Smooth muscle cell (in vitro differentiated cells): Measurements from ENCODE around the gene GGN. TPM values are rescaled to one million over a fixed set of nuclear protein-coding genes. Genes with fewer than 3 reads are reported as not detected.

ENCODE experiments used
- DNase-seq: peaks from one replicate; lab custom pipeline; 2025; ENCODE audit not compliant: unreplicated experiment; lab: John Stamatoyannopoulos, UW
- H2AFZ ChIP-seq: fragments of 200-600 bp; sonication (generic); 2 replicates; pipeline ENCODE4 v1.6.0; 2016; ENCODE audit warnings: antibody characterized with exemption, low read depth, mild to moderate bottlenecking
- H3F3A ChIP-seq: fragments of 200-600 bp; sonication (generic); 2 replicates; pipeline ENCODE4 v1.6.0; 2017; ENCODE audit warnings: antibody characterized with exemption, low read depth
- H3K27ac ChIP-seq: fragments of 200-600 bp; sonication (generic); 2 replicates; pipeline ENCODE4 v1.5.1; 2016; ENCODE audit warnings: low read depth, mild to moderate bottlenecking
- H3K27me3 ChIP-seq: fragments of 200-600 bp; sonication (generic); 2 replicates; pipeline ENCODE4 v1.6.1; 2016; ENCODE audit warnings: low read depth, mild to moderate bottlenecking
- H3K36me3 ChIP-seq: fragments of 200-600 bp; sonication (generic); 2 replicates; pipeline ENCODE4 v1.5.1; 2016; ENCODE audit warnings: low read depth
- H3K4me1 ChIP-seq: fragments of 200-600 bp; sonication (generic); 2 replicates; pipeline ENCODE4 v1.5.1; 2016; ENCODE audit warnings: low read depth
- H3K4me2 ChIP-seq: fragments of 200-600 bp; sonication (generic); 2 replicates; pipeline ENCODE4 v1.6.0; 2016; ENCODE audit warnings: mild to moderate bottlenecking
- H3K4me3 ChIP-seq: fragments of 200-600 bp; sonication (generic); 2 replicates; pipeline ENCODE4 v1.5.1; 2016; ENCODE audit warnings: mild to moderate bottlenecking
- H3K79me2 ChIP-seq: fragments of 200-600 bp; sonication (generic); 2 replicates; pipeline ENCODE4 v1.6.0; 2016; ENCODE audit warnings: low read depth, mild to moderate bottlenecking
- H3K9ac ChIP-seq: fragments of 200-600 bp; sonication (generic); 2 replicates; pipeline ENCODE4 v1.6.0; 2016; ENCODE audit warnings: low read depth
- H3K9me3 ChIP-seq: fragments of 200-600 bp; sonication (generic); replicated peaks from 2 replicates; pipeline ENCODE4 v1.5.1; 2016; ENCODE audit warnings: low read depth
- H4K20me1 ChIP-seq: fragments of 200-600 bp; sonication (generic); 2 replicates; pipeline ENCODE4 v1.6.0; 2016; ENCODE audit warnings: low read depth
- WGBS: methylation state at CpG from one replicate; pipeline ENCODE4 v1.1.7; 2016; ENCODE audit warnings: low lambda C conversion rate; 5-methylcytosine and 5-hydroxymethylcytosine counted together
- polyA plus RNA-seq: library from polyadenylated mRNA; unstranded; fragments of >200 nt; fragmentation: Nextera tagmentation; extraction: Ambion mirVana; gene quantifications from 2 replicates; pipeline ENCODE4 v1.2.1, GENCODE V29; 2016
- total RNA-seq: library from RNA; depleted of rRNA; stranded (reverse); fragments of >200 nt; gene quantifications from 2 replicates; pipeline ENCODE4 v1.2.3, GENCODE V29; 2014
- TF ChIP-seq, protein P1 (sequence below): fragments of 200-600 bp; sonication (generic); IDR thresholded peaks from 2 replicates; pipeline ENCODE4 v1.5.1; 2017; ENCODE audit warnings: borderline replicate concordance, mild to moderate bottlenecking, antibody characterized with exemption; ENCODE audit not compliant: insufficient read depth, poor library complexity, severe bottlenecking

The GGN gene, protein sequence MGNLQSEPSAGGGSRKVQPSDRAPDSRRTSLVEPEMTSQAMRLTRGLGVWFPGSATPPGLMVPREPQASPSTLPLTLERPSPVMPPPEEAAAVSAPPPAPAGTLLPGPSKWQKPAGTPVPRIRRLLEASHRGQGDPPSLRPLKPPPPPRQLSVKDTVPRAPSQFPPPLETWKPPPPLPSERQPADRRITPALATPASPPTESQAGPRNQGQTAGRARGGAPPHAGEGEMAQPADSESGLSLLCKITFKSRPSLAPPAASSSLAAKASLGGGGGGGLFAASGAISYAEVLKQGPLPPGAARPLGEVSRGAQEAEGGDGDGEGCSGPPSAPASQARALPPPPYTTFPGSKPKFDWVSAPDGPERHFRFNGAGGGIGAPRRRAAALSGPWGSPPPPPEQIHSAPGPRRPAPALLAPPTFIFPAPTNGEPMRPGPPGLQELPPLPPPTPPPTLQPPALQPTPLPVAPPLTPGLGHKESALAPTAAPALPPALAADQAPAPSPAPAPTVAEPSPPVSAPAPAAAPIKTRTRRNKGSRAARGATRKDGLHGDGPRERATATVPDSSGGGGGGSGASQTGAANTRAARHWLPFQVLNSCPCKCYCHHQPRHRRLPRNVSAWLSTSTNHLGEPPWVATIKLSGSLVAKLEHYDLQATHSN
- total RNA-seq (2.1 TPM in 1 of 2 replicates, not detected in the other), polyA plus RNA-seq (1.00 and 2.2 TPM in 2 replicates)

GRCh38 chr19:38387550-38388348, at the start of gene GGN:
TSS of gene GGN (minus strand) at chr19:38388034. CDS start at chr19:38387261, 773 bp downstream.
- Histone ChIP-seq H3K9ac (peak within 1 kb of the TSS; percentile 63), H3K27me3 (no peaks in the 10 kb centered on the region), H3K4me1 (peaks cover 4% of the 10 kb centered on the region), H3K4me3 (peak within 1 kb of the TSS; percentile 71), H3F3A (peaks cover 10% of the 10 kb centered on the region), H2AFZ (no peak within 1 kb of the TSS), H3K27ac (peak within 1 kb of the TSS; percentile 68), H4K20me1 (peaks cover 47% of the 10 kb centered on the region), H3K79me2 (no peaks in the 10 kb centered on the region), H3K36me3 (no peaks in the 10 kb centered on the region), H3K9me3 (no peaks in the 10 kb centered on the region), H3K4me2 (peak within 1 kb of the TSS; percentile 95)
- TF ChIP-seq, protein P1, sequence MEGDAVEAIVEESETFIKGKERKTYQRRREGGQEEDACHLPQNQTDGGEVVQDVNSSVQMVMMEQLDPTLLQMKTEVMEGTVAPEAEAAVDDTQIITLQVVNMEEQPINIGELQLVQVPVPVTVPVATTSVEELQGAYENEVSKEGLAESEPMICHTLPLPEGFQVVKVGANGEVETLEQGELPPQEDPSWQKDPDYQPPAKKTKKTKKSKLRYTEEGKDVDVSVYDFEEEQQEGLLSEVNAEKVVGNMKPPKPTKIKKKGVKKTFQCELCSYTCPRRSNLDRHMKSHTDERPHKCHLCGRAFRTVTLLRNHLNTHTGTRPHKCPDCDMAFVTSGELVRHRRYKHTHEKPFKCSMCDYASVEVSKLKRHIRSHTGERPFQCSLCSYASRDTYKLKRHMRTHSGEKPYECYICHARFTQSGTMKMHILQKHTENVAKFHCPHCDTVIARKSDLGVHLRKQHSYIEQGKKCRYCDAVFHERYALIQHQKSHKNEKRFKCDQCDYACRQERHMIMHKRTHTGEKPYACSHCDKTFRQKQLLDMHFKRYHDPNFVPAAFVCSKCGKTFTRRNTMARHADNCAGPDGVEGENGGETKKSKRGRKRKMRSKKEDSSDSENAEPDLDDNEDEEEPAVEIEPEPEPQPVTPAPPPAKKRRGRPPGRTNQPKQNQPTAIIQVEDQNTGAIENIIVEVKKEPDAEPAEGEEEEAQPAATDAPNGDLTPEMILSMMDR, result no peak
- DNase-seq, result peak; percentile 92
- WGBS, result 2% methylated on average over 40 of the region's 51 CpGs

DNA sequence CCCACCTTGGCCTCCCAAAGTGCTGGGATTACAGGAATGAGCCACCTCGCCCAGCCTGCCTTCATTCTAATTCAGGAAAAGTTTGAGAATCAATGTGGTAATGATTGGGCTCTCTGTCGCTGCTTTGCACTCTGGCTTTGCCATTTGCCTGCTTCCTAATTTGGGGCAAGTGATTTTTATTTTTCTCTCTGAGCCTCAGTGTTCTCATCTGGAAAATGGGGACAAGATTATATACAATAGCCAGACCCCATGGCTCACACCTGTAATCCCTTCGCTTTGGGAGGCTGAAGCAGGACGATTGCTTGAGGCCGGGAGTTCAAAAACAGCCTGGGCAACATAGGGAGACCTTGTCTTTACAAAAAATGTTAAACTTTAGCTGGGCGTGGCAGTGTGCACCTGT, 49.5 kb upstream of the GGN start:
- TF ChIP-seq, protein P1, result no peak
- Histone ChIP-seq H3K27me3 (peaks cover 14% of the 10 kb centered on the region), H3K9ac (no peak overlapping the region), H4K20me1 (no peaks in the 10 kb centered on the region), H3K4me1 (peaks cover 6% of the 10 kb centered on the region), H3K36me3 (no peaks in the 10 kb centered on the region), H2AFZ (no peak overlapping the region), H3K27ac (no peak overlapping the region), H3K4me3 (no peak overlapping the region), H3F3A (no peaks in the 10 kb centered on the region), H3K4me2 (no peak overlapping the region), H3K79me2 (no peaks in the 10 kb centered on the region), H3K9me3 (no peaks in the 10 kb centered on the region)
- DNase-seq, result no peak
- 94% methylated on average over 6 of the region's 6 CpGs for WGBS

DNA sequence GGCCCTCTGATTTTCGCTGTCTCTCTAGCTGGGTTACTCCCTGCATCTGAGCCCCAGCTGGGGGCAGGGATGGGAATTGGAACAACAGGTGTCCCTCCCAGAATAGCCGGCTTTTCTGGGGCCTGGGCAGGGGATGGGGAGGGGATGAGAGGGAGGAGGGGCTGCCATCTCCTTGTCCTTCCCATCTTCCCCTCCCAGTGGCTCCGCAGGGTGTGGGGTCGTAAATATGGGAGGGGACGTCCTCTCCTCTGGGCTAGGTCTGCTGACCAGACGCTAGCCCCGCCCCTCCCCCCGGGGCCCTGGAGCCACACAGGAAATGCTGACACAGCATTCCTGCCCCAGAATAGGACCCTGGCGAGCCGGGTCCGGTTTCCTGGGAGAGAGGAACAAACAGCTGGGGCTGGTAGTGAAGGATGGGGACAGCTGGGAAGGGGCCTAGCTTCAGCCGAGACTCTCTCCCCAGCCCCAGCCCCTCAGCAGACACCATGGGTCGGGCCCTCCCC, 46.8 kb upstream of the GGN start:
- no peaks in the 10 kb centered on the region for H3K36me3 ChIP-seq
- H3K4me1 ChIP-seq, result peaks cover 6% of the 10 kb centered on the region
- H3F3A ChIP-seq, result no peaks in the 10 kb centered on the region
- H3K9me3 ChIP-seq, result no peaks in the 10 kb centered on the region
- no peak overlapping the region for H3K4me3 ChIP-seq
- no peaks in the 10 kb centered on the region for H4K20me1 ChIP-seq
- no peak overlapping the region for H3K9ac ChIP-seq
- no peaks in the 10 kb centered on the region for H3K79me2 ChIP-seq
- TF ChIP-seq, protein P1, result no peak
- H2AFZ ChIP-seq, result no peak overlapping the region
- no peak for DNase-seq
- 16% methylated on average over 13 of the region's 13 CpGs for WGBS
- no peak overlapping the region for H3K27ac ChIP-seq
- peaks cover 14% of the 10 kb centered on the region for H3K27me3 ChIP-seq
- no peak overlapping the region for H3K4me2 ChIP-seq
